ENCODE results near the gene MVP. TPM values are rescaled to one million over a fixed set of nuclear protein-coding genes. Genes with fewer than 3 reads are reported as not detected.
"Not testable (repeated sequence)": the region's sequence is repeated elsewhere in the genome, so short reads cannot be mapped to it uniquely, and the experiment has no call there.

MVP gene
- total and polyA plus RNA-seq, 4 donors = 150 to 322 (median 253) TPM

DNA sequence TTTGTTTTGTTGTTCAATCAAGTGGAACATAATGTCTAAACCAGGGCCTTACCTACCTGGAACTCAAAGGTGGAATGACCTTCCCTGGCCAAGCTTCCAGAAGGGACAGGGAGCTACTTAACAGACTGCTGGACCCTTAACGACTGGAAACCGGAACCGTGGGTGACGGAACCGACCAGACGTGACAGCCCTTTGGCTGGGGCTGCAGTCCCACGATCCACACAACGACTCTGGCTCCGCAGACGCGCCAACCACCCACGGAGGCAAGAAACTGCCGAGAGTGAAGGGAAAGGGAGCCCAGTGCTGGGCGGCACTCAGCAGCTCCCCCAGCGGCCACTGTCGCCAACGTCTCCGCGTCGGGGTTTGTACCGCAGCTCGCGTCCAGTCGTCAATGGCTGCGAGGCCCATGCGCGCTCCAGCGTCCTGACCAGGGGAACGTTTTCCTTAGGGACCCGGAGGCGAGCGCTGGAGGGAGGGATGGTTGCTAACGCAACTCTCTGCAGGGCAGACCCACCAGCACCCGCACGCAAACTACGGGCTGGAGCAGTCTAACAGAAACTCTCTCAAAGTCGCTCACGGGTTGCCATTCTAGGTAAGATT, 35.3 kb upstream of the MVP start:
- Histone ChIP-seq H3K9me3 (ENCODE audit: control insufficient read depth in 4 of 4, insufficient read depth in 3 of 4, low read length in 3 of 4) (no peaks in the 10 kb centered on the region), H3K9ac (ENCODE audit: insufficient read depth in 1 of 2, low read length in 2 of 2) (peak overlapping the region in 1 of 2 donors; percentile 24), H3K36me3 (ENCODE audit: control insufficient read depth in 4 of 4, insufficient read depth in 4 of 4, low read length in 4 of 4) (no peaks in the 10 kb centered on the region), H3K27ac (ENCODE audit: low read depth in 1 of 2, low read length in 1 of 2) (no peak overlapping the region), H3K4me3 (no peak overlapping the region), H3K27me3 (ENCODE audit: control insufficient read depth in 3 of 3, insufficient read depth in 3 of 3, low read length in 2 of 3) (no peaks in the 10 kb centered on the region), H3K4me1 (ENCODE audit: control insufficient read depth in 5 of 5, insufficient read depth in 5 of 5, low read length in 5 of 5) (peaks cover 0 to 11% (median 3%) of the 10 kb centered on the region in 5 donors)
- 18 to 25% methylated on average over 38 of the region's 38 CpGs for whole genome bisulfite sequencing, 2 donors
- TF ChIP-seq, protein P1, sequence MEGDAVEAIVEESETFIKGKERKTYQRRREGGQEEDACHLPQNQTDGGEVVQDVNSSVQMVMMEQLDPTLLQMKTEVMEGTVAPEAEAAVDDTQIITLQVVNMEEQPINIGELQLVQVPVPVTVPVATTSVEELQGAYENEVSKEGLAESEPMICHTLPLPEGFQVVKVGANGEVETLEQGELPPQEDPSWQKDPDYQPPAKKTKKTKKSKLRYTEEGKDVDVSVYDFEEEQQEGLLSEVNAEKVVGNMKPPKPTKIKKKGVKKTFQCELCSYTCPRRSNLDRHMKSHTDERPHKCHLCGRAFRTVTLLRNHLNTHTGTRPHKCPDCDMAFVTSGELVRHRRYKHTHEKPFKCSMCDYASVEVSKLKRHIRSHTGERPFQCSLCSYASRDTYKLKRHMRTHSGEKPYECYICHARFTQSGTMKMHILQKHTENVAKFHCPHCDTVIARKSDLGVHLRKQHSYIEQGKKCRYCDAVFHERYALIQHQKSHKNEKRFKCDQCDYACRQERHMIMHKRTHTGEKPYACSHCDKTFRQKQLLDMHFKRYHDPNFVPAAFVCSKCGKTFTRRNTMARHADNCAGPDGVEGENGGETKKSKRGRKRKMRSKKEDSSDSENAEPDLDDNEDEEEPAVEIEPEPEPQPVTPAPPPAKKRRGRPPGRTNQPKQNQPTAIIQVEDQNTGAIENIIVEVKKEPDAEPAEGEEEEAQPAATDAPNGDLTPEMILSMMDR (IDR thresholded peaks at IDR 0.05; ENCODE audit: control extremely low read depth, extremely low read depth) = peak; percentile 62
- DNase-seq (peak; percentile 72 to 77 (median 73)), ATAC-seq (ENCODE audit: insufficient read depth, low FRiP score) (peak; percentile 83)

DNA sequence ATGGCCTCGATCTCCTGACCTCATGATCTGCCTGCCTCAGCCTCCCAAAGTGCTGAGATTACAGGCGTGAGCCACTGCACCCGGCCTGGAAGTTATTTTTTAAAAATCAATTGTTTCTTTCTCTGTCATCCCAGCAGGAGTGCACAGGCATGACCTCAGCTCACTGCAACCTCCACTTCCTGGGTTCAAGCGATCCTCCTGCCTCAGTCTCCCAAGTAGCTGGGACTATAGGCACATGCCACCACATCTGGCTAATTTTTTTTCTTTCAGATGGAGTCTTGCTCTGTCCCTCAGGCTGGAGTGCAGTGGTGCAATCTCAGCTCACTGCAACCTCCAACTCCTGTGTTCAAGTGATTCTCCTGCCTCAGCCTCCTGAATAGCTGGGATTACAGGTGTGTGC, 33.1 kb upstream of the MVP start:
- H3K9ac ChIP-seq (ENCODE audit: insufficient read depth in 1 of 2, low read length in 2 of 2); DNase-seq: not testable (repeated sequence)
- WGBS, 2 donors = 88 to 93% methylated on average over 4 of the region's 4 CpGs

DNA sequence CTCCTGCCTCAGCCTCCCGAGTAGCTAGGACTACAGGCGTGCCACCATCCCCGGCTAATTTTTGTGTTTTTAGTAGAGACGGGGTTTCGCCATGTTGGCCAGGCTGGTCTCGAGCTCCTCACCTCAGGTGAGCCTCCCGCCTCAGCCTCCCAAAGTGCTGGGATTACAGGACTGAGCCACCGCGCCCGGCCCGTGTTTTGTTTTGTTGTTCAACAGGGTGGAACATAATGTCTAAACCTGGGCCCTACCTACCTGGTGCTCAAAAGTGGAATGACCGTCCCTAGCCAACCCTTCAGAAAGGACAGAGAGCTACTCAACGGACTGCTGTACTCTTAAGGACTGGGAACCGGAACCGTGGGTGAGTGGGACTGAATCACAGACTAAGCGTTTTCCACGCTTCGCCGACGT, 30.5 kb upstream of the MVP start:
- DNase-seq (no peak), ATAC-seq (ENCODE audit: insufficient read depth, low FRiP score) (peak; percentile 17)
- Histone ChIP-seq H3K4me3 (peak overlapping the region; percentile 24), H3K9ac (ENCODE audit: insufficient read depth in 1 of 2, low read length in 2 of 2) (peak overlapping the region in 1 of 2 donors; percentile 81), H3K9me3 (ENCODE audit: control insufficient read depth in 4 of 4, insufficient read depth in 3 of 4, low read length in 3 of 4) (no peaks in the 10 kb centered on the region), H3K36me3 (ENCODE audit: control insufficient read depth in 4 of 4, insufficient read depth in 4 of 4, low read length in 4 of 4) (peaks cover 0 to 3% (median 1%) of the 10 kb centered on the region in 4 donors), H3K27me3 (ENCODE audit: control insufficient read depth in 3 of 3, insufficient read depth in 3 of 3, low read length in 2 of 3) (no peaks in the 10 kb centered on the region), H3K4me1 (ENCODE audit: control insufficient read depth in 5 of 5, insufficient read depth in 5 of 5, low read length in 5 of 5) (peaks cover 4 to 28% (median 6%) of the 10 kb centered on the region in 5 donors), H3K27ac (ENCODE audit: low read depth in 1 of 2, low read length in 1 of 2) (peak overlapping the region; percentile 86 to 96)
- TF ChIP-seq, protein P1 (IDR thresholded peaks at IDR 0.05; ENCODE audit: control extremely low read depth, extremely low read depth) = no peak
- WGBS, 2 donors = 60 to 68% methylated on average over 20 of the region's 20 CpGs

More for the DNA sequence above, 33.1 kb upstream of the MVP start:
- not testable (repeated sequence) for H3K36me3 ChIP-seq (ENCODE audit: control insufficient read depth in 4 of 4, insufficient read depth in 4 of 4, low read length in 4 of 4); H3K4me3 ChIP-seq; H3K27ac ChIP-seq (ENCODE audit: low read depth in 1 of 2, low read length in 1 of 2); H3K27me3 ChIP-seq (ENCODE audit: control insufficient read depth in 3 of 3, insufficient read depth in 3 of 3, low read length in 2 of 3); ATAC-seq (ENCODE audit: insufficient read depth, low FRiP score); H3K9me3 ChIP-seq (ENCODE audit: control insufficient read depth in 4 of 4, insufficient read depth in 3 of 4, low read length in 3 of 4)
- peaks cover 4 to 24% (median 8%) of the 10 kb centered on the region in 5 donors for H3K4me1 ChIP-seq (ENCODE audit: control insufficient read depth in 5 of 5, insufficient read depth in 5 of 5, low read length in 5 of 5)

DNA sequence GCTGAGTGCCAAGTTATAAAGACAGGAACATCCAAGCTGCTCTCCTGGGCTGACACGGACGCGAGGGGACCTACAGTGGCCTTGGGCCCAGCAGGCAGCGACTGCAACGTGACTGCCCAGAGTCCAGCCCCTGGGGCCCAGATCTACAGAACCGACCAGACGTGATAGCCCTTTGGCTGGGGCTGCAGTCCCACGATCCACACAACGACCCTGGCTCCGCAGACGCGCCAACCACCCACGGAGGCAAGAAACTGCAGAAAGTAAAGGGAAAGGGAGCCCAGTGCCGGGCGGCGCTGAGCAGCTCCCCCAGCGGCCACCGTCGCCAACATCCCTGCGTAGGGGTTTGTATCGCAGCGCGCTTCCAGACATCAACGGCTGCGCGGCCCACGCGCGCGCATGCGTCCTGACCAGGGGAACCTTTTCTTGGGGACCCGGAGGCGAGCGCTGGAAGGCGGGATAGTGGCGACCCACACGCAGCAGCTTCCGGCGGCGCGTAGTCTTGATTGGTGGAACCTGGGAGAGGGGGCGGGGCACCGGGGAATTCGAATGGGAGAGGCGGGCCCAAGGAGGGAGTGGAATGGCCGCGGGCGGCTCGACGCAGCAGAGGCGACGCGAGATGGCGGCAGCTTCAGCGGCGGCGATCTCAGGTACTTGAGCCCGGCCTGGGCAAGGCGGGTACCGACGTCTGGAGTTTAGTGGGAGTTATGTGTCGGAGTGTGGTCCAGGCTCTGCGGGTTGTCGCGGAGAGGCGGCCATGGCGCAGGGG, 29.9 kb upstream of the MVP start, which contains the start of gene KIF22:
Gene KIF22, plus strand, starts transcription at position 569 of the 766 bp plus-strand sequence. Its CDS starts 9 bp downstream, at position 578.
- peak within 1 kb of the TSS; percentile 71 for H3K4me3 ChIP-seq
- TF ChIP-seq, protein P1 (IDR thresholded peaks at IDR 0.05; ENCODE audit: control extremely low read depth, extremely low read depth) = peak; percentile 71
- peak within 1 kb of the TSS; percentile 80 to 81 for H3K9ac ChIP-seq (ENCODE audit: insufficient read depth in 1 of 2, low read length in 2 of 2)
- ATAC-seq (ENCODE audit: insufficient read depth, low FRiP score) = peak; percentile 99
- peaks cover 4 to 26% (median 6%) of the 10 kb centered on the region in 5 donors for H3K4me1 ChIP-seq (ENCODE audit: control insufficient read depth in 5 of 5, insufficient read depth in 5 of 5, low read length in 5 of 5)
- no peaks in the 10 kb centered on the region for H3K27me3 ChIP-seq (ENCODE audit: control insufficient read depth in 3 of 3, insufficient read depth in 3 of 3, low read length in 2 of 3)
- peak; percentile 99 to 100 (median 99) for DNase-seq
- peak within 1 kb of the TSS; percentile 86 to 96 for H3K27ac ChIP-seq (ENCODE audit: low read depth in 1 of 2, low read length in 1 of 2)
- 1% methylated on average over 64 to 67 of the region's 67 CpGs for WGBS, 2 donors
- H3K9me3 ChIP-seq (ENCODE audit: control insufficient read depth in 4 of 4, insufficient read depth in 3 of 4, low read length in 3 of 4) = no peaks in the 10 kb centered on the region
- peaks cover 0 to 3% (median 1%) of the 10 kb centered on the region in 4 donors for H3K36me3 ChIP-seq (ENCODE audit: control insufficient read depth in 4 of 4, insufficient read depth in 4 of 4, low read length in 4 of 4)
